K562 (cell line): ENCODE data around the gene SPRING1. TPM values are rescaled to one million over a fixed set of nuclear protein-coding genes. Genes with fewer than 3 reads are reported as not detected.

ENCODE experiments used
- CBFA2T2 ChIP-seq: fragments of 450-650 bp; conservative IDR thresholded peaks from 2 replicates; pipeline ENCODE4 v1.6.1; 2017; ENCODE audit warnings: mild to moderate bottlenecking
- CBX1 ChIP-seq: sonication (generic); IDR thresholded peaks from 2 replicates; pipeline ENCODE4 v1.6.1; 2016; ENCODE audit warnings: antibody characterized with exemption, low read depth, mild to moderate bottlenecking
- EP300 ChIP-seq: IDR thresholded peaks from 2 replicates; pipeline ENCODE4 v1.6.1; 2012; ENCODE audit warnings: low read length, improper control_type of control experiment
- JUN ChIP-seq, 2 experiments: sonication (generic) in 1 of 2; formaldehyde crosslinking in 1 of 2; IDR thresholded peaks; 2 replicates each; pipeline versions ENCODE4 v1.6.1 to v1.8.0; 2012 to 2022; ENCODE audit warnings: borderline replicate concordance in 2 of 2, mild to moderate bottlenecking in 2 of 2, improper control_type of control experiment in 1 of 2, low read depth in 1 of 2, low read length in 1 of 2, missing genetic modification reagents in 1 of 2
- MEF2A ChIP-seq: IDR thresholded peaks from 2 replicates; pipeline ENCODE4 v1.6.1; 2011; ENCODE audit warnings: low read depth, mild to moderate bottlenecking, low read length, moderate library complexity; ENCODE audit not compliant: control insufficient read depth
- NFXL1 ChIP-seq: fragments of 450-650 bp; formaldehyde crosslinking; IDR thresholded peaks from 2 replicates; pipeline ENCODE4 v1.4.0; 2021; ENCODE audit warnings: mild to moderate bottlenecking
- NONO ChIP-seq, 2 experiments: fragments of 200-400 bp in 1 of 2; fragments of 450-650 bp in 1 of 2; formaldehyde crosslinking in 1 of 2; IDR thresholded peaks; 2 replicates each; pipeline ENCODE4 v1.6.1; 2017; ENCODE audit warnings: low read depth in 2 of 2, mild to moderate bottlenecking in 2 of 2, moderate library complexity in 2 of 2, low read length in 1 of 2
- SRSF9 ChIP-seq: fragments of 200-400 bp; formaldehyde crosslinking; IDR thresholded peaks from 2 replicates; pipeline ENCODE4 v1.6.1; 2017; ENCODE audit warnings: low read depth, low read length, borderline replicate concordance
- TCF7 ChIP-seq: sonication (generic); IDR thresholded peaks from 2 replicates; pipeline ENCODE4 v1.6.1; 2016; ENCODE audit warnings: antibody characterized with exemption, borderline replicate concordance
- polyA plus RNA-seq, 8 experiments: library from polyadenylated mRNA; depleted of rRNA in 4 of 8; stranded (reverse) in 5 of 8; unstranded in 3 of 8; fragments of >200 nt; fragmentation: Nextera tagmentation in 2 of 8; fragmentation: Illumina TruSeq in 1 of 8; extraction: Ambion mirVana in 2 of 8; extraction: Trizol in 1 of 8; gene quantifications; 2 replicates each; pipeline versions ENCODE4 v1.2.1 to v1.2.3, GENCODE V29; 2011 to 2014; ENCODE audit warnings: inconsistent platforms in 1 of 8, missing spikeins in 1 of 8
- total RNA-seq, 7 experiments: library from RNA; depleted of rRNA in 6 of 7; stranded (reverse); fragments of >200 nt in 6 of 7; fragmentation: Illumina TruSeq in 2 of 7; extraction: Trizol in 2 of 7; gene quantifications; 2 replicates each; pipeline versions ENCODE4 v1.2.1 to v1.2.3, GENCODE V29; 2011 to 2021; ENCODE audit warnings: low replicate concordance in 1 of 7
- TF ChIP-seq, protein P1 (sequence below): fragments of 200-600 bp; sonication (generic); IDR thresholded peaks from one replicate; pipeline ENCODE4 v1.6.1; 2012; ENCODE audit warnings: mild to moderate bottlenecking, low read depth, low read length, inconsistent platforms
- TF ChIP-seq, protein P2 (sequence below): sonication (generic); formaldehyde crosslinking; IDR thresholded peaks from 2 replicates; pipeline ENCODE4 v1.8.1; 2023; ENCODE audit warnings: mild to moderate bottlenecking, missing genetic modification reagents
- TF ChIP-seq, protein P3 (sequence below): fragments of 250-450 bp; sonication (Bioruptor Pico); IDR thresholded peaks from 2 replicates; pipeline ENCODE4 v1.4.0; 2020; ENCODE audit warnings: mild to moderate bottlenecking

SPRING1 gene
- total and polyA plus RNA-seq, 9 of the 15 experiments (the other 6 are each of a cell fraction or from before 2014, with no cell fraction given), result 1.1 to 20.0 (median 8.0) TPM

DNA sequence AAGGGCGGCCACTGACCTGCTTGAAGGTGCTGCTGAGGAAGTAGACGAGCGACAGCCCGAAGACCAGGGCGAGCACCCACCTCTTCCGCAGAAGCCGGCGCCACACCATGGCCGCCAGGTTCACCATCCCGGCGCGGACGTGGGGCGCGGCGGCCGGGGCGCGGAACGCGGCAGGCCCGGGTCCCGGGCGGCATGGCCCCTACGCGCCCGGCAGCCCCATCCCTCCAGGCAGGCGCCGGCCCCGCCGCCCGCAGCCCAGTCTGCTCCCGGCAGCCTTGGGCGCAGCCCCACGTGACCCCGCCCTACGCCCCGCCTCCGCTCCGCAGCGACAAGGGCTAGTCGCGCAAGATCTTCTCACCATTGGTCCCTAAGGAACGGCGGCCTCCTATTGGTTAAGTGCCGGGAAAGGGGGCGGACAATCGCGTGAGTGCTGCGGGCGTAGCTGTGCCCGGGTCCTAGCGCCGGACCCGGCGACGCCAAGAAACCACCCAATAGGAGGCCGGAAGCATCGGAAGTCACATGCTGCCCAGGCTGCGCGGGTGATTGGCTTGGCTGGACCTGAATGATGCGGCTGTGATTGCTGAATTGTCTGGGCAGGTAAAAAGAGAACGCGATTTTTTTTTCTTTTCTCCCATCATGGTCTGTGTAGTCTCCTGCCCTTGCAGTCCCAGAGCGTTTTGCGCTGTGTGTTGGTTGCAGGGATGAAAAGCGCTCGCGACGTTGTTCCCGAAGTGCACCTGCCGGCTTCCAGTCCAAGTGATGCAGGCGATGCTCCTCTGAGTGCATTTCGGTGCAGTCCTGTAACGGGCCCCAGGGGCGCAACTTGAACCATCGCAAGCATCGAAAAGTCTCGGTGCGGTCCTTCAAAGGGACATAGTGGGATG lies at the start of gene SPRING1, which contains the start of gene RNFT2 (continued):
- TF ChIP-seq, protein P1, sequence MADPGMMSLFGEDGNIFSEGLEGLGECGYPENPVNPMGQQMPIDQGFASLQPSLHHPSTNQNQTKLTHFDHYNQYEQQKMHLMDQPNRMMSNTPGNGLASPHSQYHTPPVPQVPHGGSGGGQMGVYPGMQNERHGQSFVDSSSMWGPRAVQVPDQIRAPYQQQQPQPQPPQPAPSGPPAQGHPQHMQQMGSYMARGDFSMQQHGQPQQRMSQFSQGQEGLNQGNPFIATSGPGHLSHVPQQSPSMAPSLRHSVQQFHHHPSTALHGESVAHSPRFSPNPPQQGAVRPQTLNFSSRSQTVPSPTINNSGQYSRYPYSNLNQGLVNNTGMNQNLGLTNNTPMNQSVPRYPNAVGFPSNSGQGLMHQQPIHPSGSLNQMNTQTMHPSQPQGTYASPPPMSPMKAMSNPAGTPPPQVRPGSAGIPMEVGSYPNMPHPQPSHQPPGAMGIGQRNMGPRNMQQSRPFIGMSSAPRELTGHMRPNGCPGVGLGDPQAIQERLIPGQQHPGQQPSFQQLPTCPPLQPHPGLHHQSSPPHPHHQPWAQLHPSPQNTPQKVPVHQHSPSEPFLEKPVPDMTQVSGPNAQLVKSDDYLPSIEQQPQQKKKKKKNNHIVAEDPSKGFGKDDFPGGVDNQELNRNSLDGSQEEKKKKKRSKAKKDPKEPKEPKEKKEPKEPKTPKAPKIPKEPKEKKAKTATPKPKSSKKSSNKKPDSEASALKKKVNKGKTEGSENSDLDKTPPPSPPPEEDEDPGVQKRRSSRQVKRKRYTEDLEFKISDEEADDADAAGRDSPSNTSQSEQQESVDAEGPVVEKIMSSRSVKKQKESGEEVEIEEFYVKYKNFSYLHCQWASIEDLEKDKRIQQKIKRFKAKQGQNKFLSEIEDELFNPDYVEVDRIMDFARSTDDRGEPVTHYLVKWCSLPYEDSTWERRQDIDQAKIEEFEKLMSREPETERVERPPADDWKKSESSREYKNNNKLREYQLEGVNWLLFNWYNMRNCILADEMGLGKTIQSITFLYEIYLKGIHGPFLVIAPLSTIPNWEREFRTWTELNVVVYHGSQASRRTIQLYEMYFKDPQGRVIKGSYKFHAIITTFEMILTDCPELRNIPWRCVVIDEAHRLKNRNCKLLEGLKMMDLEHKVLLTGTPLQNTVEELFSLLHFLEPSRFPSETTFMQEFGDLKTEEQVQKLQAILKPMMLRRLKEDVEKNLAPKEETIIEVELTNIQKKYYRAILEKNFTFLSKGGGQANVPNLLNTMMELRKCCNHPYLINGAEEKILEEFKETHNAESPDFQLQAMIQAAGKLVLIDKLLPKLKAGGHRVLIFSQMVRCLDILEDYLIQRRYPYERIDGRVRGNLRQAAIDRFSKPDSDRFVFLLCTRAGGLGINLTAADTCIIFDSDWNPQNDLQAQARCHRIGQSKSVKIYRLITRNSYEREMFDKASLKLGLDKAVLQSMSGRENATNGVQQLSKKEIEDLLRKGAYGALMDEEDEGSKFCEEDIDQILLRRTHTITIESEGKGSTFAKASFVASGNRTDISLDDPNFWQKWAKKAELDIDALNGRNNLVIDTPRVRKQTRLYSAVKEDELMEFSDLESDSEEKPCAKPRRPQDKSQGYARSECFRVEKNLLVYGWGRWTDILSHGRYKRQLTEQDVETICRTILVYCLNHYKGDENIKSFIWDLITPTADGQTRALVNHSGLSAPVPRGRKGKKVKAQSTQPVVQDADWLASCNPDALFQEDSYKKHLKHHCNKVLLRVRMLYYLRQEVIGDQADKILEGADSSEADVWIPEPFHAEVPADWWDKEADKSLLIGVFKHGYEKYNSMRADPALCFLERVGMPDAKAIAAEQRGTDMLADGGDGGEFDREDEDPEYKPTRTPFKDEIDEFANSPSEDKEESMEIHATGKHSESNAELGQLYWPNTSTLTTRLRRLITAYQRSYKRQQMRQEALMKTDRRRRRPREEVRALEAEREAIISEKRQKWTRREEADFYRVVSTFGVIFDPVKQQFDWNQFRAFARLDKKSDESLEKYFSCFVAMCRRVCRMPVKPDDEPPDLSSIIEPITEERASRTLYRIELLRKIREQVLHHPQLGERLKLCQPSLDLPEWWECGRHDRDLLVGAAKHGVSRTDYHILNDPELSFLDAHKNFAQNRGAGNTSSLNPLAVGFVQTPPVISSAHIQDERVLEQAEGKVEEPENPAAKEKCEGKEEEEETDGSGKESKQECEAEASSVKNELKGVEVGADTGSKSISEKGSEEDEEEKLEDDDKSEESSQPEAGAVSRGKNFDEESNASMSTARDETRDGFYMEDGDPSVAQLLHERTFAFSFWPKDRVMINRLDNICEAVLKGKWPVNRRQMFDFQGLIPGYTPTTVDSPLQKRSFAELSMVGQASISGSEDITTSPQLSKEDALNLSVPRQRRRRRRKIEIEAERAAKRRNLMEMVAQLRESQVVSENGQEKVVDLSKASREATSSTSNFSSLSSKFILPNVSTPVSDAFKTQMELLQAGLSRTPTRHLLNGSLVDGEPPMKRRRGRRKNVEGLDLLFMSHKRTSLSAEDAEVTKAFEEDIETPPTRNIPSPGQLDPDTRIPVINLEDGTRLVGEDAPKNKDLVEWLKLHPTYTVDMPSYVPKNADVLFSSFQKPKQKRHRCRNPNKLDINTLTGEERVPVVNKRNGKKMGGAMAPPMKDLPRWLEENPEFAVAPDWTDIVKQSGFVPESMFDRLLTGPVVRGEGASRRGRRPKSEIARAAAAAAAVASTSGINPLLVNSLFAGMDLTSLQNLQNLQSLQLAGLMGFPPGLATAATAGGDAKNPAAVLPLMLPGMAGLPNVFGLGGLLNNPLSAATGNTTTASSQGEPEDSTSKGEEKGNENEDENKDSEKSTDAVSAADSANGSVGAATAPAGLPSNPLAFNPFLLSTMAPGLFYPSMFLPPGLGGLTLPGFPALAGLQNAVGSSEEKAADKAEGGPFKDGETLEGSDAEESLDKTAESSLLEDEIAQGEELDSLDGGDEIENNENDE, result no peak
- TF ChIP-seq CBFA2T2 (peak; percentile 68), NFXL1 (no peak), EP300 (peak; percentile 18; the same call in 1 of the 2 replicates), TCF7 (no peak), NONO (IDR thresholded peaks at IDR 0.05; ENCODE audit: low read depth in 2 of 2, low read length in 1 of 2) (peak; percentile 61 to 78), JUN (IDR thresholded peaks at IDR 0.05; ENCODE audit: borderline replicate concordance, low read depth, low read length) (peak; percentile 71; the same call in 1 of the 2 replicates), JUN (CRISPR knock-in tag; IDR thresholded peaks at IDR 0.05; ENCODE audit: borderline replicate concordance) (no peak), CBX1 (peak; percentile 71; the same call in 1 of the 2 replicates), SRSF9 (no peak), MEF2A (no peak)
- TF ChIP-seq, protein P2, sequence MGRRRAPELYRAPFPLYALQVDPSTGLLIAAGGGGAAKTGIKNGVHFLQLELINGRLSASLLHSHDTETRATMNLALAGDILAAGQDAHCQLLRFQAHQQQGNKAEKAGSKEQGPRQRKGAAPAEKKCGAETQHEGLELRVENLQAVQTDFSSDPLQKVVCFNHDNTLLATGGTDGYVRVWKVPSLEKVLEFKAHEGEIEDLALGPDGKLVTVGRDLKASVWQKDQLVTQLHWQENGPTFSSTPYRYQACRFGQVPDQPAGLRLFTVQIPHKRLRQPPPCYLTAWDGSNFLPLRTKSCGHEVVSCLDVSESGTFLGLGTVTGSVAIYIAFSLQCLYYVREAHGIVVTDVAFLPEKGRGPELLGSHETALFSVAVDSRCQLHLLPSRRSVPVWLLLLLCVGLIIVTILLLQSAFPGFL (CRISPR knock-in tag), result no peak
- TF ChIP-seq, protein P3, sequence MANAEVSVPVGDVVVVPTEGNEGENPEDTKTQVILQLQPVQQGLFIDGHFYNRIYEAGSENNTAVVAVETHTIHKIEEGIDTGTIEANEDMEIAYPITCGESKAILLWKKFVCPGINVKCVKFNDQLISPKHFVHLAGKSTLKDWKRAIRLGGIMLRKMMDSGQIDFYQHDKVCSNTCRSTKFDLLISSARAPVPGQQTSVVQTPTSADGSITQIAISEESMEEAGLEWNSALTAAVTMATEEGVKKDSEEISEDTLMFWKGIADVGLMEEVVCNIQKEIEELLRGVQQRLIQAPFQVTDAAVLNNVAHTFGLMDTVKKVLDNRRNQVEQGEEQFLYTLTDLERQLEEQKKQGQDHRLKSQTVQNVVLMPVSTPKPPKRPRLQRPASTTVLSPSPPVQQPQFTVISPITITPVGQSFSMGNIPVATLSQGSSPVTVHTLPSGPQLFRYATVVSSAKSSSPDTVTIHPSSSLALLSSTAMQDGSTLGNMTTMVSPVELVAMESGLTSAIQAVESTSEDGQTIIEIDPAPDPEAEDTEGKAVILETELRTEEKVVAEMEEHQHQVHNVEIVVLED (CRISPR knock-in tag), result peak; percentile 78
